GM20000 (cell line): ENCODE data around the gene SBK2.

ENCODE experiments used
- DNase-seq: peaks from one replicate; pipeline ENCODE4 v3.0.0; 2012; ENCODE audit warnings: low spot score
- CTCF ChIP-seq: IDR thresholded peaks from 2 replicates; pipeline ENCODE4 v1.5.1; 2012; ENCODE audit warnings: mild to moderate bottlenecking, control low read depth; ENCODE audit errors: extremely low read depth, missing control alignments

SBK2 gene

GRCh38 chr19:55552206-55552605 lies 15.3 kb upstream of the SBK2 start:
- DNase-seq: no peak
- TF ChIP-seq CTCF: no peak

- no peak for DNase-seq
Observed at GRCh38 chr19:55550321-55550650, 13.4 kb upstream of the SBK2 start.

GRCh38 chr19:55549500-55550320 lies 12.8 kb upstream of the SBK2 start:
- TF ChIP-seq CTCF: no peak
- no peak for DNase-seq

More at GRCh38 chr19:55550321-55550650, 13.4 kb upstream of the SBK2 start:
- TF ChIP-seq CTCF: no peak

- no peak for TF ChIP-seq CTCF
- DNase-seq: no peak
Observed at GRCh38 chr19:55546822-55547614, 10.1 kb upstream of the SBK2 start.

- no peak for DNase-seq
- no peak for TF ChIP-seq CTCF
Observed at GRCh38 chr19:55546011-55546410, 9.1 kb upstream of the SBK2 start.

- no peak for TF ChIP-seq CTCF
- no peak for DNase-seq
Observed at GRCh38 chr19:55545443-55545842, 8.5 kb upstream of the SBK2 start, which contains the start of gene SBK3. SBK3 (minus strand) TSS chr19:55545543; CDS start chr19:55545543, 0 bp downstream.
